Amygdala (tissue), 56 donors: ENCODE results near the gene NLRP9.

Experiments
- DNase-seq, 56 donors: peaks; one replicate each; lab custom pipeline; 2025; lab: John Stamatoyannopoulos, UW

The NLRP9 gene

DNA sequence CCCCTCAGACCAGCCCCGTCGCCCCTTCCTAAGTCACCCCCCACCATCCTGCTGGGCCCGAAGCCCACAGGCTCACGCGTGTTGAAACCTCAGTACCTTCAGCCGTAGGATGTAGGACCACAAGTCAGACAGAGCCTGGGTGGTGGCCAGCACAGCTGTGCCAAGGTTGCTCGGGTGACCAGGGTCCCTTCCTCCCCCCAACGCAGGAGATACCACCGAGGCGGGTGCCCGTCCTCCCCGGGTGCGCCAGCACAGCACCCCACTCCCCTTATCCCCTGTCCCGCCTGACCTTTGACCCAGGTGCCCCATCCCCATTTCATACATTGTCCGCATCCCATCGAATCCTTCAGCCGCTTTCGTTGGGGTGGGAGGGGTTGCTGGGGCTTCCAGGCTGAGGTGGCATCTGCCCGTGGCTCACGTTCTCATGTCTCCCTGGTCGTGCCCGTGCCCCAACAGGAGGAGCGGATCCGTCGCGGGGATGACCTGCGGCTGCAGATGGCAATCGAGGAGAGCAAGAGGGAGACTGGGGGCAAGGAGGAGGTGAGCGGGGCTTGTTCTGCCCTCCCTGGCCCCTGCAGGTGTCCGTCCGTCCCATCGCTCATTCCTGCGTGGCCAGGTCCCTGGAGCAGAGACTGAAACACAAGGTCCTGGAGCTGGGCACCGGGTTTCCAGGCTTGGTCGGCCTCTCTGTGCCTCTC lies 48.6 kb downstream of the NLRP9 start:
- no peak for DNase-seq

- peak in 10 of 56 donors; percentile 6 to 41 (median 24) for DNase-seq
Measured at GRCh38 chr19:55688422-55689218, 49.6 kb downstream of the NLRP9 start.

DNA sequence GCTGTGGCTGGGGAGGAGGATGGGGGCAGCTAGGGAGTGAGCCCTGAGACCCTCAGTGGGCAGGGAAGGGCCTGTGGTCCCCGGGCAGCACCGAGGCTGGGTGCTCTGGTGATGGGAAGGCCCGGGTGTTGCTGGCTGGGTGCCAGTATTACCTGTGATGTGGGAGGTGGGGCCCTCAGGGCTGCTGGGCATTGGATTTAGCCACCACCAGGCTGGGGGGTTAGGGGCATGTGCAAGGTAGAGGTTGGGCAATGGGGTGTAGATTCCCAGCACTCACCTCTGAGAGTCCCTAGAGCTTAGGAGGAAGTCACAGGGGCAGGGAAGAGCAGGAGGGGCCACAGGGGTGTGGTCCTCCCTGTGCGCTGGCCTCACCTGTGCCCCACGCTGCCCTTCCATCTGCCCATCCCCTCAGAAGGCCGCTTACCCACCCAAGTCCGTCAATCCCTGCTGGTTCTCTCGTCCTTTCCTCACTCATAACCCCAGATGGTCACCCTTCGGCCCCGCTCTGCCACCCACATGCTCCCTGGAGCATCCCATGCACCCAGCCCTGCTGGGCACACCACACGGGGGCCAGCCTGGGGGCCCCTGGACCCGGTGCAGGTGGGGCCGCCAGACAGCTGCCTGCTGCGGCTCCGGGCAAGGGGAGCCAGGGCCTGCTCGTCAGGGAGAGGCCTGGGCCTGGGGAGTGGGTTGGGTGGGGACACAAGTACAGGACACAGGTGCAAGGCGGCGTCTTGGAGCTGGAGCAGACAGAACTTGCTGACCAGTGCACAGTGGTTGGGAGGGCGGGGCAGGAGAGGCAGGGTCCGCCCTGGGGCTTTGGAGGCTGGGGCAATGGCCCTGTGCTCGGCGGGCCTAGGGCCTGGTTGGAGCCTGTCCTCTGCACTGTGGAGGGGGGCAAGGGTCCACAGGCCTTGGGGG lies 50.7 kb downstream of the NLRP9 start:
- no peak for DNase-seq

- DNase-seq, result no peak
Measured at GRCh38 chr19:55686311-55687050, 51.7 kb downstream of the NLRP9 start.

- DNase-seq, result no peak
Measured at GRCh38 chr19:55685776-55686175, 52.4 kb downstream of the NLRP9 start.

DNA sequence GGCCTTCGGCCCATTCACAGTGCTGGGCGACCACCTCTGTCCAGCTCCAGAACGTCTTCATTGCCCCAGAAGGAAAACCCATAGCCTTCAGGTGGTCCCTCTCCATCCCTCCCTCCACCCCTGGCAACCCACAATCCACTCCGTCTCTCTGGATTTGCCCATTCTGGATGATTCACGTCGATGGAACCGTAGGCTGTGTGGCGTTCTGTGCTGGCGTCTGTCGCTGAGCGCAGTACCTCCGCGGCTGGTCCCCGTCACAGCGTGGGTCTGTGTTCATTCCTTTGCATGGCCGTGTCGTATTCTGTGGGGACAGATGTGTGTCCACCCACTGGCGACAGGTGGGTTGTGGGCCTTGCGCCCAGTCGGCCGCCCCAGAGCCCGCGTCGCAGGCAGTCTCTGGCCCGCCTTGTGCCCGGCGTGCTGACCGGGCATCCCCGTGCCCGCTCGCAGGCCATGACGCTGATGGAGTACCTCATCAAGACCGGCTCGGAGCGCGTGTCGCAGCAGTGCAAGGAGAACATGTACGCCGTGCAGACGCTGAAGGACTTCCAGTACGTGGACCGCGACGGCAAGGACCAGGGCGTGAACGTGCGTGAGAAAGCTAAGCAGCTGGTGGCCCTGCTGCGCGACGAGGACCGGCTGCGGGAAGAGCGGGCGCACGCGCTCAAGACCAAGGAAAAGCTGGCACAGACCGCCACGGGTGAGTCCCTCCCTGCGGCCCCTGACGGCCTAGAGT lies 53.1 kb downstream of the NLRP9 start:
- DNase-seq, result no peak

DNA sequence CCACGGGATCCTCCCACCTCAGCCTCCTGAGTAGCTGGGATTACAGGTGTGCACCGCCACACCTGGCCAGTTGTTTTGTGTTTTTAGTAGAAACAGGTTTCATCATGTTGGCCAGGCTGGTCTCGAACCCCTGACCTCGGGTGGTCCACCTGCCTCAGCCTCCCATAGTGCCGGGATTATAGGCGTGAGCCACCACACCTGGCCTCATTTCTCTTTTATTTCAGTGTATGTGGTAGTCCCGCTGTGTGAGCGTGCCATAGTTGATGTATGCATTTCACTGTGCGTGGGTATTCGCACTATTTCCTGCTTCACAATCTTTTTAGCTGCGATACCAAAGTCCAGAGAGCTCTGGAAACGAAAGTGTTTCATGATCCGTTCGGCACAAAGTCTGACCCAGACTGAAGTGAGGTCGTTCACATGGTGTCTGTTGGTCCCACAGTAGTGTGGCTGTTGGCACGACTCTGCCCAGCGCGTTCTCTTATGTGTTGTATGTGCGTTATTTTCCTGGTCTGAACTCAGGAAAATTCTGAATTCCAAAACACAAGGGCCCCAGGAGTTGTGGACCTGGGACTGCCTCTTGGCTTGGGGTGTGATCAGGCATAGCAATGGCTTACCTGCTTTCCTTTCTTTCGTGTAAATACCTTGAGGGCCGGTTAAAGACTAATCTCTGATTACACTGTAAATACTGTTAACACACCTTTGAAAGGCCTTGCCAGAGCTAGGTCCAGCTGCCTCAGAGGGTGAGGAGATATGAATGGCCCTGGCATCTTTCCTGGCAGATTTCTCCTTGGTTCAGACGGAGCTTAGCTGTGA lies 54.5 kb downstream of the NLRP9 start:
- no peak for DNase-seq

- DNase-seq, result no peak
Measured at GRCh38 chr19:55681131-55682092, 56.8 kb downstream of the NLRP9 start.

- no peak for DNase-seq
Measured at GRCh38 chr19:55680339-55681130, 57.7 kb downstream of the NLRP9 start.

DNA sequence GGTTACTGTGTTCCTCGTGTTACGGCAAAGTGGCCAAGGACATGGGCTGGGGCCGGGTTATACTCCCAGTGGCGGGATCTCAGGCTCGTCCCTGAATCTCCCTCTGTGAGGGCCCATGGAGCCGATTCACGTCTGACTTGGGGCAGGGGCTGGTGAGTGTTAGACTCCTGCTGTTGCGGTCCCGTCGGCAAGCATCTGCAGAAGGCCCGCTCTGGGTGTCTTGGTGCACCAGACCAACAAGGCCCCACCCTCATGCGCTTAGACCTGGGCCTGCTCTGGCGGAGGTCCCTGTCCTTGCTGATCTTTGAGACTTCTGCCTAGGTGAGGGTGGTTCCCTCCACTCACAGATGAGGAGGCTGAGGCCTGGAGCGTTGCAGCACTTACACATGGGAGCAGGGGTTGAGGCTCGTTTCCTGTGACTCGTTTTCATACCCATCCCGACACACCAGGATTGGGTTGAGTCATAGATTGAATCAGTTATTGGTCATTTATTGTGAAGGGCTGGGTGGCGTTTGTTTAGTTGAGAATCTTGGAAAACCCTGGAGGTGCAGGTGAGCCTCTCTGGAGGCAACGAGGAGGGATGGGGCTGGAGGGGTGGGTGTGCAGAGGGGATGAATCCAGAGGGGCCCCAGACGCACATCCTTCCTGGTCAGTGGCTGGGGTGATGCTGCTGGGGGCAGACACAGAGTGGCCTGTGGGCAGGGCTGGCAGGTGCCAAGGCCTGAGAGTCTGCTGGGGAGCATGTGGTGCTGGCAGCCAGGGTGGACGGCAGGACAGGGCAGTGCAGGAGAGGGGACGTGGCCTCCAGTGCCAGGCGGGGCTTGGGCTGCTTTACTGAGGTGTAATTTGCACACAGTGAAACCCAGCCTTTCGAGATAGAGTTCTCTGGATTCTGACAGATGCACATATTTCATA lies 58.6 kb downstream of the NLRP9 start:
- no peak for DNase-seq

DNA sequence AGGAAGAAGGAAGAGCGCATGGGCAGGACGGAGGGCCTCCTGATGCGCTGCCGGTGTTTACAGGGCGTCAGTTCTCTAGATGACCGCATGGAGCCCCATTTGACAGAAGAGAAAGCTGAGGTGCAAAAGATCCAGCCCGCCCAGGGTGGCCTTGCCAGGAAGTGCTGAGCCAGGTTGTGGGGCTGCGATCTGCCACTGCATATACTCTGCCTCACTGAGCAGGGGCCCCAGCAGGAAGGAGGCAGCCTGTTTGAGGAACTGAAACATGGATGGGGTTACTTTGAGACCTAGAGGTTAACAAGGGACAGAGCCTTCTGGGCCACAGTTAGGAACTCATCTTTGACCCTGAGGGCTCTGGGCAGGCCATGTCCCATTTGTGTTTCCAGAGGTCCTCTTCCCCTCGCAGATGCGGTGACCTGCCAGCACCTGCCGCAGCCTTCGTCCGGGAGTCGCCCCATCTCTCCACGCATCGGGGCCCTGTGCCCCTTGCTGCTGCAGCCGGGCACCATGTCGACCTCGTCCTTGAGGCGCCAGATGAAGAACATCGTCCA lies 60.0 kb downstream of the NLRP9 start:
- DNase-seq, result peak in 18 of 56 donors; percentile 5 to 64 (median 20)

DNA sequence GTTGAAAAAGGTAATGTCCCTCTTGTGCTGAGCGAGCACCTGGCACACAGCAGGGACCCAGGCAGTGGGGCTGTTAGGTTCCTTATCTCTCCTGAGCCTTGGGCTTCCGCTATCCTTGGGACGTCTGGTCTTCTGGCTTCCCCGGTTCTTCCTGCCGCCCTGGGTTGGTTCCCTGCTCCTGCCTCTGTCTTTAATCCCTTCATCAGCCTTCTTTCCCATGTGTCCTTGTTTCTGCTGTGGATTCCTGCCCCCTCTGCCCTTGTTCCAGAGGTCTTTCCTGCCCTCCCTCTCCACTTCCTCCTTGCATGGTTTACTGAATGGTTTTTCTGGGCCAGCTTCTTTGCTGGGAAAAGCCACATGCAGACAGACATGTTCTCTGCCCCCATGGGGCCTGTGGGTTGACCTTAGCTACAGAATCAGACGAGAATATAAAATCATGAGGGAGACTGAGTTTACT lies 60.6 kb downstream of the NLRP9 start:
- no peak for DNase-seq

DNA sequence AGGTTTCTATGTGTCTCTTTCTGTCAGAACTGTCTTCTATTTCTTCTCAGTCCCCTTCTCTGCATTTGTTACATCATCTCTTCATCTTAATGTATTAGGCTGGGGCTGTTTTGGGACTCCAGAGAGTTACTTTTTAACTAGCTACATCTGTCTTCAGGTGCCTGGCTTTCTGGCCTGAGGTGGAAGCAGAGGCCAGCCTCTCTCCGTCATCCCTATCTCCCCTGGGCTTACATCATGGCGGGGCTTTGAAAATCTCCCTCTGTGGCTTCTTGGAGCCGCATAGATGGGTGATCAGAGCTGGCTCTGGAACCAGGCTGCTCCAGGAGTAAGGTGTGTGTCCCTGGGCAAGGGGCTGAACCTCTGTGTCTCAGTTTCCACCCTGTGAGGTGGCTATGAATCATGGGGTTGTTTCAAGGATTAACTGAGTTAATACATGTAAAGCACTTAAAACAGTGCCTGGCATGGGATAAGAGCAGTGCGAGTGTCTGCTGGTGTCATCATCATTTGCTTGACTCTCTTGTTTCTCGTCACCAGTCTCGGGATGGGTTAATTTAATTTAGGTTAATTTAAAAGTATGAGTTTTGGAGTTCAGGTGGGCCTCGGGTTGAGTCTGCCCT lies 61.2 kb downstream of the NLRP9 start:
- DNase-seq, result no peak

GRCh38 chr19:55676383-55676782 lies 61.8 kb downstream of the NLRP9 start:
- peak in 1 of 56 donors; percentile 6 for DNase-seq
